Measurements from ENCODE around the gene HSPA12A. TPM values are rescaled to one million over a fixed set of nuclear protein-coding genes. Genes with fewer than 3 reads are reported as not detected.

Gene HSPA12A
- total RNA-seq, 1 experiment from 2014 or later: 3.1 TPM

DNA sequence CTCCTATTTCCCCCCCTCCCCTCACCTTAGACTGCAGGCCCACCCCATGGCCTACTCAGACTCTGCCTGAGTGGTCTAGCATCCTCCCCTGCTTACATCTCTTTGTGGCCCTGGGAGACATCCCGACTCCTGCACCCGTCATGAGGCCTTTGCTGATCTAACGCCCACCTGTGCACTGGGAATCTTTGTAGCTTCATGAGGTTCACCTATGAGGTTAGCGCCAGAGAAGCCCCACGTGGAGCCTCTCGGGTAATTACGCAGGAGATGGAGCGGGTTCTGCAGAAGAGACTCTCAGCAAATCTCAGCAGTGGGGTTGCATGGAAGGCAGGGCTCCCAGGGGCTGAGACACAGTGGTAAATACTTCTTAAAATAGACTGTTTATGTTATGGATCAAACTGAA, 43.5 kb upstream of the HSPA12A start:
- H3K27ac ChIP-seq (ENCODE audit: low read length): no peak overlapping the region
- TF ChIP-seq, protein P1, sequence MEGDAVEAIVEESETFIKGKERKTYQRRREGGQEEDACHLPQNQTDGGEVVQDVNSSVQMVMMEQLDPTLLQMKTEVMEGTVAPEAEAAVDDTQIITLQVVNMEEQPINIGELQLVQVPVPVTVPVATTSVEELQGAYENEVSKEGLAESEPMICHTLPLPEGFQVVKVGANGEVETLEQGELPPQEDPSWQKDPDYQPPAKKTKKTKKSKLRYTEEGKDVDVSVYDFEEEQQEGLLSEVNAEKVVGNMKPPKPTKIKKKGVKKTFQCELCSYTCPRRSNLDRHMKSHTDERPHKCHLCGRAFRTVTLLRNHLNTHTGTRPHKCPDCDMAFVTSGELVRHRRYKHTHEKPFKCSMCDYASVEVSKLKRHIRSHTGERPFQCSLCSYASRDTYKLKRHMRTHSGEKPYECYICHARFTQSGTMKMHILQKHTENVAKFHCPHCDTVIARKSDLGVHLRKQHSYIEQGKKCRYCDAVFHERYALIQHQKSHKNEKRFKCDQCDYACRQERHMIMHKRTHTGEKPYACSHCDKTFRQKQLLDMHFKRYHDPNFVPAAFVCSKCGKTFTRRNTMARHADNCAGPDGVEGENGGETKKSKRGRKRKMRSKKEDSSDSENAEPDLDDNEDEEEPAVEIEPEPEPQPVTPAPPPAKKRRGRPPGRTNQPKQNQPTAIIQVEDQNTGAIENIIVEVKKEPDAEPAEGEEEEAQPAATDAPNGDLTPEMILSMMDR (conservative IDR thresholded peaks at IDR 0.05; ENCODE audit: low read depth, low read length): no peak
- TF ChIP-seq EZH2 (IDR thresholded peaks at IDR 0.05; ENCODE audit: low read length, unreplicated experiment): no peak
- TF ChIP-seq EZH2phosphoT487 (IDR thresholded peaks at IDR 0.05; ENCODE audit: borderline replicate concordance, low read length): no peak
- H3K9me3 ChIP-seq (ENCODE audit: low read length): no peaks in the 10 kb centered on the region
- no peak overlapping the region for H3K4me3 ChIP-seq (ENCODE audit: low read length)
- no peak overlapping the region for H2AFZ ChIP-seq (ENCODE audit: low read length)
- H3F3A ChIP-seq (ENCODE audit: low read length, unreplicated experiment): no peaks in the 10 kb centered on the region
- ChIA-PET CTCF (no interaction called here), POLR2A (ENCODE audit: unreplicated experiment) (no interaction called here)
- H3K27me3 ChIP-seq (ENCODE audit: low read length): no peaks in the 10 kb centered on the region
- intact Hi-C loops (cut with micrococcal nuclease): loop anchor here (10.0 kb wide), 1 partner anchor 1431 kb away; no protein-coding TSS in a partner anchor
- no TSS peak for BruUV-seq (replicated peaks)
- ATAC-seq: no peak
- H3K9ac ChIP-seq (ENCODE audit: low read length): no peak overlapping the region
- H3K4me1 ChIP-seq (ENCODE audit: insufficient read depth, low read length): no peaks in the 10 kb centered on the region
- H3K79me2 ChIP-seq (ENCODE audit: low read length): no peaks in the 10 kb centered on the region
- no peaks in the 10 kb centered on the region for H4K20me1 ChIP-seq (ENCODE audit: low read length)
- no peaks in the 10 kb centered on the region for H3K9me2 ChIP-seq (replicated peaks; ENCODE audit: low read length)
- no peaks in the 10 kb centered on the region for H3K36me3 ChIP-seq (ENCODE audit: low read depth, low read length)
- no peak overlapping the region for H3K4me2 ChIP-seq (ENCODE audit: low read length)
- no peak for DNase-seq

DNA sequence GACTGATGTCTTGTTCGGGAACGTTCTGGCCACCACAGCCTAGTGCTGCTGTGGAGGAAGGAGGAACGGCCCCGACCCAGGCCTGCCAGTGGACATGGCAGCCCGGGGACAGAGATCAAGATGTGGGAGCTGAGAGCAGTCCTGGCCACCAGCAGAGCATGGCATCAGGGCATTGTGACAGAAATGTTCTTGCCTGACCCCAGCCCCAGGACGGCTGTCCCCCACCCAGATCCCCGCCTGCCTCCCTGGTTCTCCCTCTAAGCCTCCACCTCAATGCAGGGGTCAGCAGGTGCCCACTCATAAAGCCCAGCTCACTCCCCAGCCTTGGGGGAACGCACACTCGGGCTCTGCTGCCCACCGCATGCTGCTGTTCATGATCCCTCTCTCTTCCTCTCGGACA, 42.9 kb upstream of the HSPA12A start:
- ATAC-seq (no peak), DNase-seq (no peak)
- no peak overlapping the region for H2AFZ ChIP-seq (ENCODE audit: low read length)
- no peak overlapping the region for H3K4me2 ChIP-seq (ENCODE audit: low read length)
- CTCF ChIA-PET: no interaction called here
- no peaks in the 10 kb centered on the region for H3K79me2 ChIP-seq (ENCODE audit: low read length)
- TF ChIP-seq EZH2phosphoT487 (IDR thresholded peaks at IDR 0.05; ENCODE audit: borderline replicate concordance, low read length) (no peak), EZH2 (IDR thresholded peaks at IDR 0.05; ENCODE audit: low read length, unreplicated experiment) (no peak)
- TF ChIP-seq, protein P1 (conservative IDR thresholded peaks at IDR 0.05; ENCODE audit: low read depth, low read length): no peak
- H3K36me3 ChIP-seq (ENCODE audit: low read depth, low read length): no peaks in the 10 kb centered on the region
- no peak overlapping the region for H3K9ac ChIP-seq (ENCODE audit: low read length)
- BruUV-seq (replicated peaks): no TSS peak
- POLR2A ChIA-PET (ENCODE audit: unreplicated experiment): no interaction called here
- no peaks in the 10 kb centered on the region for H3K27me3 ChIP-seq (ENCODE audit: low read length)
- H3K9me3 ChIP-seq (ENCODE audit: low read length): no peaks in the 10 kb centered on the region
- H3K27ac ChIP-seq (ENCODE audit: low read length): no peak overlapping the region
- no peaks in the 10 kb centered on the region for H3K9me2 ChIP-seq (replicated peaks; ENCODE audit: low read length)
- H3F3A ChIP-seq (ENCODE audit: low read length, unreplicated experiment): no peaks in the 10 kb centered on the region
- intact Hi-C loops (cut with micrococcal nuclease): loop anchor here (10.0 kb wide), 1 partner anchor 1430 kb away; no protein-coding TSS in a partner anchor
- H3K4me1 ChIP-seq (ENCODE audit: insufficient read depth, low read length): no peaks in the 10 kb centered on the region
- H3K4me3 ChIP-seq (ENCODE audit: low read length): no peak overlapping the region
- H4K20me1 ChIP-seq (ENCODE audit: low read length): no peaks in the 10 kb centered on the region

DNA sequence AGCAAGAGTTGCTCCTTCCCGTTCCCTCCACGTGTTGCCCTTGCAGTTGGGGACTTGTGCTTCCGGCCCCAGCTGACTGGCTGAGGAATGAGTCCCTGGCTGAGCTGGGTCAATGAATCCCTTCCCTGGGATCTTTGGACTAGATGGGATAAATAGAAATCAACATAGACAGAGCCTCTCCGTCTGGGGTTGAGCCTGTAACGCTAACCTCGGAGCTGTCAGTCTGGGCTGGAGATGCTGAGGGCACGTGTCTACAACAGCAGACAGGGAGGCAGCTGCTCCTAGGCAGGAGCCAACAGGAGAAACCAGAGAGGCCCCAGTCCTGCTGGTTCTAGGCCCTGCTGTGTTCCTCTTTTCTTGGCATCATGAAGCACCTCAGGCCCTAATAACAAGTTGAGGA, 42.3 kb upstream of the HSPA12A start:
- ChIA-PET POLR2A (ENCODE audit: unreplicated experiment) (no interaction called here), CTCF (no interaction called here)
- H4K20me1 ChIP-seq (ENCODE audit: low read length): no peaks in the 10 kb centered on the region
- no peak overlapping the region for H3K9ac ChIP-seq (ENCODE audit: low read length)
- H3K79me2 ChIP-seq (ENCODE audit: low read length): no peaks in the 10 kb centered on the region
- intact Hi-C loops (cut with micrococcal nuclease): loop anchor here (10.0 kb wide), 1 partner anchor 1430 kb away; no protein-coding TSS in a partner anchor
- H3K9me3 ChIP-seq (ENCODE audit: low read length): no peaks in the 10 kb centered on the region
- no peaks in the 10 kb centered on the region for H3K27me3 ChIP-seq (ENCODE audit: low read length)
- H2AFZ ChIP-seq (ENCODE audit: low read length): no peak overlapping the region
- no peaks in the 10 kb centered on the region for H3K36me3 ChIP-seq (ENCODE audit: low read depth, low read length)
- no peak overlapping the region for H3K27ac ChIP-seq (ENCODE audit: low read length)
- no peak for ATAC-seq
- no peaks in the 10 kb centered on the region for H3F3A ChIP-seq (ENCODE audit: low read length, unreplicated experiment)
- no peak for DNase-seq
- TF ChIP-seq EZH2phosphoT487 (IDR thresholded peaks at IDR 0.05; ENCODE audit: borderline replicate concordance, low read length): no peak
- TF ChIP-seq EZH2 (IDR thresholded peaks at IDR 0.05; ENCODE audit: low read length, unreplicated experiment): no peak
- TF ChIP-seq, protein P1 (conservative IDR thresholded peaks at IDR 0.05; ENCODE audit: low read depth, low read length): no peak
- H3K9me2 ChIP-seq (replicated peaks; ENCODE audit: low read length): no peaks in the 10 kb centered on the region
- no peak overlapping the region for H3K4me3 ChIP-seq (ENCODE audit: low read length)
- H3K4me2 ChIP-seq (ENCODE audit: low read length): no peak overlapping the region
- BruUV-seq (replicated peaks): no TSS peak
- H3K4me1 ChIP-seq (ENCODE audit: insufficient read depth, low read length): no peaks in the 10 kb centered on the region
